OCI-LY7 (cell line): ENCODE data around the gene MFAP4. TPM values are rescaled to one million over a fixed set of nuclear protein-coding genes. Genes with fewer than 3 reads are reported as not detected.

Source experiments
- BruUV-seq: library from RNA; stranded (reverse); fragments of 400-500 nt; replicated peaks from 2 replicates; lab custom pipeline; 2021; lab: Mats Ljungman, UMichigan
- CTCF ChIA-PET: fragments of 300-600 bp; sonication (Branson Sonifier 250); formaldehyde crosslinking; loops from one replicate; lab custom pipeline; 2022; ENCODE audit warnings: antibody characterized with exemption; ENCODE audit not compliant: unreplicated experiment; lab: Charles Lee
- POLR2A ChIA-PET: fragments of 300-600 bp; sonication (Branson Sonifier 250); formaldehyde crosslinking; loops from one replicate; lab custom pipeline; 2022; ENCODE audit warnings: antibody characterized with exemption; lab: Charles Lee
- DNase-seq: peaks from one replicate; pipeline ENCODE4 v3.0.0-alpha.2; 2015; ENCODE audit warnings: low spot score
- H2AFZ ChIP-seq: fragments of 200-600 bp; sonication (generic), shearing (Covaris generic); 2 replicates; pipeline ENCODE4 v1.6.1; 2014; ENCODE audit warnings: mild to moderate bottlenecking, antibody characterized with exemption, low read length, moderate library complexity
- H3K27ac ChIP-seq: fragments of 200-600 bp; sonication (generic); 2 replicates; pipeline ENCODE4 v1.5.1; 2014; ENCODE audit warnings: mixed run types, low read depth, mild to moderate bottlenecking, moderate library complexity, low read length, inconsistent platforms; ENCODE audit not compliant: poor library complexity, severe bottlenecking
- H3K36me3 ChIP-seq: fragments of 200-600 bp; sonication (generic); 2 replicates; pipeline ENCODE4 v1.6.1; 2014; ENCODE audit warnings: mild to moderate bottlenecking, antibody characterized with exemption, low read length, moderate library complexity, mixed read lengths; ENCODE audit not compliant: insufficient read depth
- H3K4me1 ChIP-seq: fragments of 200-600 bp; sonication (generic); 2 replicates; pipeline ENCODE4 v1.5.1; 2014; ENCODE audit warnings: mild to moderate bottlenecking, low read length; ENCODE audit not compliant: insufficient read depth, poor library complexity, severe bottlenecking
- H3K4me2 ChIP-seq: fragments of 200-600 bp; sonication (generic); 2 replicates; pipeline ENCODE4 v1.6.1; 2014; ENCODE audit warnings: mild to moderate bottlenecking, low read length
- H3K4me3 ChIP-seq: fragments of 200-600 bp; sonication (generic); 2 replicates; pipeline ENCODE4 v1.5.1; 2014; ENCODE audit warnings: mild to moderate bottlenecking, low read depth, low read length; ENCODE audit not compliant: poor library complexity, severe bottlenecking
- H3K79me2 ChIP-seq: fragments of 200-600 bp; sonication (generic); 2 replicates; pipeline ENCODE4 v1.6.1; 2016; ENCODE audit warnings: low read depth, mild to moderate bottlenecking, low read length, moderate library complexity, mixed read lengths; ENCODE audit not compliant: insufficient read depth
- H3K9me2 ChIP-seq: fragments of 200-600 bp; sonication (generic); 2 replicates; pipeline ENCODE4 v1.6.1; 2016; ENCODE audit warnings: mild to moderate bottlenecking, low read length, mixed read lengths; ENCODE audit not compliant: insufficient read depth
- H3K9me3 ChIP-seq: fragments of 200-600 bp; sonication (generic); 2 replicates; pipeline ENCODE4 v1.6.1; 2014; ENCODE audit warnings: mild to moderate bottlenecking, mixed run types, low read length, mixed read lengths
- H4K20me1 ChIP-seq: fragments of 200-600 bp; sonication (generic); 2 replicates; pipeline ENCODE4 v1.6.1; 2014; ENCODE audit warnings: mild to moderate bottlenecking, antibody characterized with exemption, low read length, moderate library complexity, mixed read lengths; ENCODE audit not compliant: insufficient read depth
- CTCF ChIP-seq: fragments of 200-600 bp; sonication (generic); conservative IDR thresholded peaks from 2 replicates; pipeline ENCODE4 v1.5.1; 2014; ENCODE audit warnings: mild to moderate bottlenecking, antibody characterized with exemption, low read length, moderate library complexity, mixed read lengths
- EZH2phosphoT487 ChIP-seq: fragments of 200-600 bp; sonication (generic); IDR thresholded peaks from 2 replicates; pipeline ENCODE4 v1.6.1; 2018; ENCODE audit warnings: low read depth, borderline replicate concordance, mild to moderate bottlenecking, mixed run types, antibody characterized with exemption, low read length, moderate library complexity, mixed read lengths
- intact Hi-C: fragments of 100-400 bp; cut with micrococcal nuclease; formaldehyde crosslinking; loops from one replicate; pipeline ENCODE4 v1.10.0; 2022; ENCODE audit not compliant: unreplicated experiment
- total RNA-seq, 2 experiments: library from RNA; depleted of rRNA in 1 of 2; stranded (reverse); fragments of >200 nt in 1 of 2; shearing (Covaris generic) in 1 of 2; gene quantifications; 2 replicates each; pipeline ENCODE4 v1.2.3, GENCODE V29; 2014 to 2022

MFAP4 gene
- total RNA-seq, 2 experiments from 2014 or later: 0.65 TPM; not detected in 1

- Histone ChIP-seq H3K4me3 (no peak overlapping the region), H2AFZ (no peak overlapping the region), H3K4me1 (peaks cover 13% of the 10 kb centered on the region), H4K20me1 (no peaks in the 10 kb centered on the region), H3K9me3 (no peaks in the 10 kb centered on the region), H3K4me2 (no peak overlapping the region), H3K27ac (no peak overlapping the region), H3K9me2 (no peaks in the 10 kb centered on the region), H3K36me3 (no peaks in the 10 kb centered on the region), H3K79me2 (no peaks in the 10 kb centered on the region)
- ChIA-PET CTCF (no interaction called here), POLR2A (no interaction called here)
- DNase-seq: no peak
- TF ChIP-seq EZH2phosphoT487 (no peak), CTCF (no peak)
- intact Hi-C loops: no loop called here
- no TSS peak for BruUV-seq
Observed at GRCh38 chr17:19343256-19343630, 43.7 kb downstream of the MFAP4 start.

GRCh38 chr17:19342611-19343255 lies 44.3 kb downstream of the MFAP4 start:
- peaks cover 15% of the 10 kb centered on the region for H3K4me1 ChIP-seq
- intact Hi-C loops: no loop called here
- H4K20me1 ChIP-seq: no peaks in the 10 kb centered on the region
- no peak overlapping the region for H3K4me2 ChIP-seq
- no peak overlapping the region for H2AFZ ChIP-seq
- TF ChIP-seq EZH2phosphoT487 (no peak), CTCF (no peak)
- no peak overlapping the region for H3K27ac ChIP-seq
- BruUV-seq: no TSS peak
- H3K36me3 ChIP-seq: no peaks in the 10 kb centered on the region
- POLR2A ChIA-PET: no interaction called here
- CTCF ChIA-PET: no interaction called here
- no peak overlapping the region for H3K4me3 ChIP-seq
- no peak for DNase-seq
- H3K9me2 ChIP-seq: no peaks in the 10 kb centered on the region
- no peaks in the 10 kb centered on the region for H3K9me3 ChIP-seq
- H3K79me2 ChIP-seq: no peaks in the 10 kb centered on the region
